HepG2 (cell line): Measurements from ENCODE around the gene RAB18. TPM values are rescaled to one million over a fixed set of nuclear protein-coding genes. Genes with fewer than 3 reads are reported as not detected.

Experiments used
- ATAC-seq: fragments of 200-7000 bp; cut with Tn5 transposase; 3 replicates; pipeline ENCODE4 v1.9.1; 2020; ENCODE audit warnings: mild to moderate bottlenecking, moderate library complexity
- BruUV-seq: library from RNA; stranded (reverse); fragments of 400-500 nt; replicated peaks from 2 replicates; lab custom pipeline; 2021; lab: Mats Ljungman, UMichigan
- CTCF ChIA-PET: fragments of 300-600 bp; formaldehyde crosslinking; extraction: SDS; loops from one replicate; lab custom pipeline; 2021; ENCODE audit warnings: low total read pairs, inconsistent platforms, low intra/inter-chr PET ratio; lab: Yijun Ruan, JAX
- POLR2A ChIA-PET: fragments of 350-600 bp; sonication (Branson Sonifier 250); formaldehyde crosslinking; loops from one replicate; lab custom pipeline; 2020; ENCODE audit warnings: antibody characterized with exemption, inconsistent platforms; lab: Yijun Ruan, JAX
- DNase-seq: peaks from one replicate; pipeline ENCODE4 v3.0.0-alpha.2; 2015; ENCODE audit warnings: low spot score
- FAIRE-seq: peaks from 3 replicates; lab custom pipeline; 2011; peaks lifted over from hg19 to GRCh38; lab: Jason Lieb, UNC
- H2AFZ ChIP-seq: one replicate; pipeline ENCODE4 v1.6.1; 2011; ENCODE audit warnings: low read length, inconsistent platforms
- H3K27ac ChIP-seq: fragments of 300-600 bp; 3 replicates; pipeline ENCODE4 v1.8.0; 2011; ENCODE audit warnings: mixed run types, mild to moderate bottlenecking, mixed read lengths, low read length, inconsistent platforms; ENCODE audit not compliant: insufficient read depth; ENCODE audit errors: extremely low read length
- H3K27me3 ChIP-seq, 2 experiments: fragments of 200-600 bp in 1 of 2; 2 replicates in 1 of 2; 3 replicates in 1 of 2; pipeline versions ENCODE4 v1.6.0 to v1.8.0; 2011; ENCODE audit warnings: low read length in 2 of 2, mild to moderate bottlenecking in 2 of 2, moderate library complexity in 2 of 2, inconsistent platforms in 1 of 2; ENCODE audit not compliant: insufficient read depth in 2 of 2, control insufficient read depth in 1 of 2
- H3K36me3 ChIP-seq, 2 experiments: fragments of 200-600 bp in 1 of 2; replicated peaks in 1 of 2; 2 replicates in 1 of 2; 3 replicates in 1 of 2; pipeline versions ENCODE4 v1.5.1 to v1.8.0; 2011; ENCODE audit warnings: low read length in 2 of 2, inconsistent platforms in 1 of 2; ENCODE audit not compliant: insufficient read depth in 2 of 2, control insufficient read depth in 1 of 2
- H3K4me1 ChIP-seq: 2 replicates; pipeline ENCODE4 v1.5.1; 2012; ENCODE audit warnings: low read length, inconsistent platforms; ENCODE audit not compliant: insufficient read depth
- H3K4me2 ChIP-seq: 2 replicates; pipeline ENCODE4 v1.6.0; 2011; ENCODE audit warnings: low read depth, low read length, inconsistent platforms
- H3K4me3 ChIP-seq, 3 experiments: fragments of 200-600 bp in 1 of 3; sonication (generic), shearing (Covaris generic) in 1 of 3; replicated peaks in 1 of 3; 2 replicates each; pipeline ENCODE4 v1.5.1; 2011 to 2016; ENCODE audit warnings: low read length in 3 of 3, inconsistent platforms in 2 of 3, low read depth in 2 of 3, mild to moderate bottlenecking in 2 of 3, control low read depth in 1 of 3, mixed read lengths in 1 of 3; ENCODE audit not compliant: insufficient read depth in 1 of 3
- H3K79me2 ChIP-seq: one replicate; pipeline ENCODE4 v1.6.1; 2011; ENCODE audit warnings: low read length, inconsistent platforms; ENCODE audit not compliant: insufficient read depth
- H3K9ac ChIP-seq: 2 replicates; pipeline ENCODE4 v1.6.0; 2011; ENCODE audit warnings: mild to moderate bottlenecking, low read depth, low read length, inconsistent platforms; ENCODE audit not compliant: insufficient read depth
- H3K9me3 ChIP-seq: 2 replicates; pipeline ENCODE4 v1.5.1; 2012; ENCODE audit warnings: mild to moderate bottlenecking, low read length
- H4K20me1 ChIP-seq: 2 replicates; pipeline ENCODE4 v1.6.0; 2011; ENCODE audit warnings: inconsistent platforms, mild to moderate bottlenecking, low read length, moderate library complexity; ENCODE audit not compliant: insufficient read depth
- HDAC2 ChIP-seq: sonication (generic); formaldehyde crosslinking; IDR thresholded peaks from 2 replicates; pipeline ENCODE4 v1.4.0; 2020; ENCODE audit warnings: missing genetic modification reagents
- MAFF ChIP-seq: IDR thresholded peaks from 2 replicates; pipeline ENCODE4 v1.6.1; 2011; ENCODE audit warnings: low read depth, low read length, improper control_type of control experiment
- MAFK ChIP-seq, 2 experiments: IDR thresholded peaks in 1 of 2; conservative IDR thresholded peaks in 1 of 2; 2 replicates each; pipeline ENCODE4 v1.6.1; 2011; ENCODE audit warnings: improper control_type of control experiment in 2 of 2, low read length in 2 of 2
- MBD4 ChIP-seq: IDR thresholded peaks from 2 replicates; pipeline ENCODE4 v1.6.1; 2012; ENCODE audit warnings: low read length, inconsistent platforms, borderline replicate concordance
- PHF20 ChIP-seq: sonication (generic); formaldehyde crosslinking; IDR thresholded peaks from 2 replicates; pipeline ENCODE4 v1.5.0; 2020; ENCODE audit warnings: mild to moderate bottlenecking, missing genetic modification reagents
- PLRG1 ChIP-seq: fragments of 450-650 bp; conservative IDR thresholded peaks from 2 replicates; pipeline ENCODE4 v1.6.1; 2016
- SP4 ChIP-seq: sonication (generic); formaldehyde crosslinking; IDR thresholded peaks from 2 replicates; pipeline ENCODE4 v1.8.1; 2023; ENCODE audit warnings: mild to moderate bottlenecking, missing genetic modification reagents
- STAG1 ChIP-seq: sonication (generic); formaldehyde crosslinking; IDR thresholded peaks from 2 replicates; pipeline ENCODE4 v1.4.0; 2020; ENCODE audit warnings: missing genetic modification reagents
- ZNF468 ChIP-seq: sonication (generic); formaldehyde crosslinking; IDR thresholded peaks from 2 replicates; pipeline ENCODE4 v1.8.0; 2022; ENCODE audit warnings: mild to moderate bottlenecking, moderate library complexity, missing genetic modification reagents
- ZNF589 ChIP-seq: sonication (generic); formaldehyde crosslinking; conservative IDR thresholded peaks from 2 replicates; pipeline ENCODE4 v1.8.0; 2022; ENCODE audit warnings: mild to moderate bottlenecking, moderate library complexity, missing genetic modification reagents
- ZNF780A ChIP-seq: sonication (generic); formaldehyde crosslinking; IDR thresholded peaks from 2 replicates; pipeline ENCODE4 v1.8.0; 2022; ENCODE audit warnings: mild to moderate bottlenecking, missing genetic modification reagents, moderate library complexity
- WGBS: methylation state at CpG from one replicate; pipeline ENCODE4 v1.1.6; 2017; ENCODE audit warnings: low lambda C conversion rate; 5-methylcytosine and 5-hydroxymethylcytosine counted together
- in situ Hi-C: cut with HindIII; loops from 2 replicates; pipeline ENCODE4 v1.10.0; 2017; ENCODE audit warnings: low pct_unique_long_range_greater_than_20kb; ENCODE audit not compliant: extremely low pct_ligation_motif_present
- intact Hi-C: fragments of 100-400 bp; cut with micrococcal nuclease; formaldehyde crosslinking; loops from one replicate; pipeline ENCODE4 v1.10.0; 2022; ENCODE audit not compliant: unreplicated experiment
- polyA plus RNA-seq, 8 experiments: library from polyadenylated mRNA; depleted of rRNA in 3 of 8; stranded (reverse) in 7 of 8; unstranded in 1 of 8; fragments of >200 nt; fragmentation: Illumina TruSeq in 4 of 8; extraction: Trizol in 4 of 8; gene quantifications; 2 replicates each; pipeline versions ENCODE4 v1.2.1 to v1.2.3, GENCODE V29; 2011 to 2016; ENCODE audit warnings: low read depth in 4 of 8, missing spikeins in 1 of 8, mixed read lengths in 1 of 8; ENCODE audit not compliant: insufficient read depth in 1 of 8
- total RNA-seq, 5 experiments: library from RNA; depleted of rRNA; stranded (reverse); fragments of >200 nt; fragmentation: Illumina TruSeq; extraction: Trizol; gene quantifications; 2 replicates each; pipeline ENCODE4 v1.2.3, GENCODE V29; 2016; ENCODE audit warnings: low read depth in 1 of 5
- TF ChIP-seq, protein P1 (sequence below): sonication (generic); formaldehyde crosslinking; IDR thresholded peaks from 2 replicates; pipeline ENCODE4 v1.5.0; 2020; ENCODE audit warnings: mild to moderate bottlenecking, missing genetic modification reagents
- TF ChIP-seq, protein P2 (sequence below): IDR thresholded peaks from 2 replicates; pipeline ENCODE4 v1.6.1; 2016; ENCODE audit warnings: low read depth, control low read depth

The RAB18 gene
- total and polyA plus RNA-seq, 2 of the 13 experiments (the other 11 are each of a cell fraction or from before 2014, with no cell fraction given) = 22.3 to 69.1 TPM

DNA sequence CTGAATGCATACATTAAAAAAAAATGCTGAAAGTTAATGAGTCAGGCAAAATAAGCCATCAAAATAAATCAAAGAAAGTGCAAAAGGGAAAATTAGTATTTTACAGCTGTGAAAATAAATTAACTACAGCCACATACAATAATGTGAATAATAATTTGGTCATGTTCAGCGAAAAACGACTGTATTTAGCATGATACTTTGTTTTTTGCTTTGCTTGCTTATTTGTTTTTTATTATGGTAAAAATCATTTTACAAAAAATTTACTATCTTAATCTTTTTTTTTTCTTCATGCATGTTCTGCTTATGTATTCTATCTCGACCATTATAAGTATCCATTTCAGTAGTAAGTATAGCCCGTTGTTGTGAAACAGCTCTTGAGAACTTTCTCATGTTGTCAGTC lies 77.1 kb downstream of the RAB18 start:
- no peak for ATAC-seq
- H3K79me2 ChIP-seq = no peaks in the 10 kb centered on the region
- H4K20me1 ChIP-seq = no peaks in the 10 kb centered on the region
- no peak overlapping the region for H3K4me3 ChIP-seq
- H3K9ac ChIP-seq = no peak overlapping the region
- CTCF ChIA-PET = no interaction called here
- H3K27ac ChIP-seq = no peak overlapping the region
- H3K9me3 ChIP-seq = no peaks in the 10 kb centered on the region
- in situ Hi-C loops (no loop called here), intact Hi-C loops (no loop called here)
- TF ChIP-seq, protein P1, sequence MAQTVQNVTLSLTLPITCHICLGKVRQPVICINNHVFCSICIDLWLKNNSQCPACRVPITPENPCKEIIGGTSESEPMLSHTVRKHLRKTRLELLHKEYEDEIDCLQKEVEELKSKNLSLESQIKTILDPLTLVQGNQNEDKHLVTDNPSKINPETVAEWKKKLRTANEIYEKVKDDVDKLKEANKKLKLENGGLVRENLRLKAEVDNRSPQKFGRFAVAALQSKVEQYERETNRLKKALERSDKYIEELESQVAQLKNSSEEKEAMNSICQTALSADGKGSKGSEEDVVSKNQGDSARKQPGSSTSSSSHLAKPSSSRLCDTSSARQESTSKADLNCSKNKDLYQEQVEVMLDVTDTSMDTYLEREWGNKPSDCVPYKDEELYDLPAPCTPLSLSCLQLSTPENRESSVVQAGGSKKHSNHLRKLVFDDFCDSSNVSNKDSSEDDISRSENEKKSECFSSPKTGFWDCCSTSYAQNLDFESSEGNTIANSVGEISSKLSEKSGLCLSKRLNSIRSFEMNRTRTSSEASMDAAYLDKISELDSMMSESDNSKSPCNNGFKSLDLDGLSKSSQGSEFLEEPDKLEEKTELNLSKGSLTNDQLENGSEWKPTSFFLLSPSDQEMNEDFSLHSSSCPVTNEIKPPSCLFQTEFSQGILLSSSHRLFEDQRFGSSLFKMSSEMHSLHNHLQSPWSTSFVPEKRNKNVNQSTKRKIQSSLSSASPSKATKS (CRISPR knock-in tag) = no peak
- TF ChIP-seq MAFF = peak; percentile 11; the same call in 1 of the 2 replicates
- TF ChIP-seq MAFK (conservative IDR thresholded peaks at IDR 0.05 in 1 of 2, IDR thresholded peaks at IDR 0.05 in 1 of 2; ENCODE audit: low read length in 2 of 2) = peak in 1 of 2 experiments; percentile 54; a peak in 2 of 4 replicates
- TF ChIP-seq, all 625 proteins: peak for 2
- Histone ChIP-seq H3K36me3 (no peaks in the 10 kb centered on the region), H2AFZ (no peak overlapping the region), H3K27me3 (no peaks in the 10 kb centered on the region), H3K4me2 (no peak overlapping the region), H3K4me1 (no peaks in the 10 kb centered on the region)
- 3% methylated on average over 4 of the region's 4 CpGs for WGBS
- FAIRE-seq (no peak), DNase-seq (no peak)
- POLR2A ChIA-PET = no interaction called here
- BruUV-seq = no TSS peak

DNA sequence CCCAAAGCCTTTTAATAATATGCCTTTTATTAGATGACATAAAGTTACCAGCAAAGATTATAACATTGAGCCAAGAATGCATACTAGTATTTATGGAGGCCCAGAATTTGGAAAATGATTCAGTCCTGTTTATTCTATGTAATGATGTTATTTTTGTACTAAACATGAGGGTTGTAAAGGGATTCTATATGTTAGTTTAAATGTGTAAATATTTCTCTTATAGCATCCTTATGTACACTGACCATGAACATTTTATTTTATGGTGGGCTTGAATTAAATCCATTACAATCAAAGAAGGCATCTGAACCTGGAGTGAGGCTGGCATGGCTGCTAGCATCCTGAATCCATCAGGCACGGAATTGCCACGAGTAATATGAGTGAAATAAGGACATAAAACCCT lies 80.2 kb downstream of the RAB18 start:
- FAIRE-seq = no peak
- H3K4me3 ChIP-seq = no peak overlapping the region
- POLR2A ChIA-PET = no interaction called here

More for the DNA sequence above, 80.2 kb downstream of the RAB18 start:
- no peaks in the 10 kb centered on the region for H3K27me3 ChIP-seq
- WGBS = 0% methylated on average over 2 of the region's 2 CpGs
- no peaks in the 10 kb centered on the region for H3K9me3 ChIP-seq
- TF ChIP-seq, protein P2, sequence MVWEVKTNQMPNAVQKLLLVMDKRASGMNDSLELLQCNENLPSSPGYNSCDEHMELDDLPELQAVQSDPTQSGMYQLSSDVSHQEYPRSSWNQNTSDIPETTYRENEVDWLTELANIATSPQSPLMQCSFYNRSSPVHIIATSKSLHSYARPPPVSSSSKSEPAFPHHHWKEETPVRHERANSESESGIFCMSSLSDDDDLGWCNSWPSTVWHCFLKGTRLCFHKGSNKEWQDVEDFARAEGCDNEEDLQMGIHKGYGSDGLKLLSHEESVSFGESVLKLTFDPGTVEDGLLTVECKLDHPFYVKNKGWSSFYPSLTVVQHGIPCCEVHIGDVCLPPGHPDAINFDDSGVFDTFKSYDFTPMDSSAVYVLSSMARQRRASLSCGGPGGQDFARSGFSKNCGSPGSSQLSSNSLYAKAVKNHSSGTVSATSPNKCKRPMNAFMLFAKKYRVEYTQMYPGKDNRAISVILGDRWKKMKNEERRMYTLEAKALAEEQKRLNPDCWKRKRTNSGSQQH (CRISPR knock-in tag) = no peak
- no peak for TF ChIP-seq ZNF468
- no peak for TF ChIP-seq SP4 (CRISPR knock-in tag)
- TF ChIP-seq MBD4 = no peak
- TF ChIP-seq HDAC2 (CRISPR knock-in tag) = no peak
- no peak for TF ChIP-seq STAG1 (CRISPR knock-in tag)
- TF ChIP-seq ZNF780A (CRISPR knock-in tag) = no peak
- TF ChIP-seq PLRG1 = no peak
- TF ChIP-seq ZNF589 (CRISPR knock-in tag) = no peak
- TF ChIP-seq PHF20 = no peak
- no peak for DNase-seq
- H3K4me2 ChIP-seq = no peak overlapping the region
- no peaks in the 10 kb centered on the region for H3K4me1 ChIP-seq
- no peak overlapping the region for H2AFZ ChIP-seq
- in situ Hi-C loops = no loop called here
- H3K27ac ChIP-seq = no peak overlapping the region
- ATAC-seq = no peak
- CTCF ChIA-PET = no interaction called here
- intact Hi-C loops = no loop called here
- no peaks in the 10 kb centered on the region for H3K79me2 ChIP-seq
- H3K36me3 ChIP-seq = no peaks in the 10 kb centered on the region
- BruUV-seq = no TSS peak
- no peaks in the 10 kb centered on the region for H4K20me1 ChIP-seq
- no peak overlapping the region for H3K9ac ChIP-seq
